Measurements from ENCODE around the gene ZKSCAN3. TPM values are rescaled to one million over a fixed set of nuclear protein-coding genes. Genes with fewer than 3 reads are reported as not detected.

The ZKSCAN3 gene
- total RNA-seq, 2 donors from 2014 or later: 1.3 to 1.6 TPM

- intact Hi-C loops (cut with DNase I): no loop called here
- Histone ChIP-seq H3K27me3 (no peaks in the 10 kb centered on the region), H3K36me3 (replicated peaks in 1 of 2; ENCODE audit: insufficient read depth in 1 of 2, low read depth in 2 of 2) (peaks cover 6 to 12% of the 10 kb centered on the region in 2 donors), H3K4me3 (no peak overlapping the region), H3K27ac (no peak overlapping the region), H3K4me1 (no peaks in the 10 kb centered on the region), H3K9me3 (no peaks in the 10 kb centered on the region)
- ATAC-seq: no peak
- DNase-seq: no peak
- WGBS, 2 donors: 94 to 95% methylated on average over 8 of the region's 8 CpGs
- TF ChIP-seq CTCF (IDR thresholded peaks at IDR 0.05) (no peak), POLR2A (IDR thresholded peaks at IDR 0.05) (no peak)
Observed at GRCh38 chr6:28390688-28391087, 40.9 kb downstream of the ZKSCAN3 start.

GRCh38 chr6:28393912-28394662, 44.3 kb downstream of the ZKSCAN3 start:
- intact Hi-C loops (cut with DNase I): no loop called here
- DNase-seq (no peak), ATAC-seq (no peak)
- H3K27ac ChIP-seq: no peak overlapping the region
- peaks cover 6 to 12% of the 10 kb centered on the region in 2 donors for H3K36me3 ChIP-seq (replicated peaks in 1 of 2; ENCODE audit: insufficient read depth in 1 of 2, low read depth in 2 of 2)
- H3K4me3 ChIP-seq: no peak overlapping the region
- H3K4me1 ChIP-seq: peaks cover 24% of the 10 kb centered on the region
- TF ChIP-seq CTCF (IDR thresholded peaks at IDR 0.05): peak in 2 of 7 experiments; percentile 17 to 24
- no peak for TF ChIP-seq POLR2A (IDR thresholded peaks at IDR 0.05)
- no peaks in the 10 kb centered on the region for H3K27me3 ChIP-seq
- WGBS, 2 donors: 93 to 94% methylated on average over 5 of the region's 5 CpGs
- H3K9me3 ChIP-seq: no peaks in the 10 kb centered on the region

GRCh38 chr6:28395918-28396317, 46.2 kb downstream of the ZKSCAN3 start:
- TF ChIP-seq CTCF (IDR thresholded peaks at IDR 0.05): no peak
- TF ChIP-seq POLR2A (IDR thresholded peaks at IDR 0.05): no peak
- intact Hi-C loops (cut with DNase I): no loop called here
- no peak overlapping the region for H3K4me3 ChIP-seq
- H3K27me3 ChIP-seq: no peaks in the 10 kb centered on the region
- DNase-seq (no peak), ATAC-seq (no peak)
- H3K27ac ChIP-seq: no peak overlapping the region
- peaks cover 24% of the 10 kb centered on the region for H3K4me1 ChIP-seq
- 92 to 93% methylated on average over 4 of the region's 4 CpGs for WGBS, 2 donors
- H3K9me3 ChIP-seq: no peaks in the 10 kb centered on the region
- H3K36me3 ChIP-seq (replicated peaks in 1 of 2; ENCODE audit: insufficient read depth in 1 of 2, low read depth in 2 of 2): peaks cover 0 to 4% of the 10 kb centered on the region in 2 donors

GRCh38 chr6:28399350-28400121, 49.8 kb downstream of the ZKSCAN3 start, which contains the start of gene ZSCAN12:
TSS of gene ZSCAN12 (minus strand) at chr6:28399747. CDS start at chr6:28398405, 1,342 bp downstream.
- Histone ChIP-seq H3K27me3 (no peaks in the 10 kb centered on the region), H3K4me3 (peak within 1 kb of the TSS; percentile 49 to 69), H3K27ac (peak within 1 kb of the TSS in 3 of 4 donors; percentile 35 to 54 (median 45)), H3K4me1 (peaks cover 24% of the 10 kb centered on the region), H3K36me3 (replicated peaks in 1 of 2; ENCODE audit: insufficient read depth in 1 of 2, low read depth in 2 of 2) (no peaks in the 10 kb centered on the region), H3K9me3 (no peaks in the 10 kb centered on the region)
- peak; percentile 76 to 84 (median 82) for DNase-seq
- WGBS, 2 donors: 1% methylated on average over 29 to 49 of the region's 49 CpGs
- TF ChIP-seq POLR2A (IDR thresholded peaks at IDR 0.05) (peak in 2 of 3 donors; percentile 28 to 49), CTCF (IDR thresholded peaks at IDR 0.05) (peak in 5 of 7 experiments; percentile 37 to 66 (median 64))
- peak; percentile 98 for ATAC-seq
- intact Hi-C loops (cut with DNase I): no loop called here

Data from body of pancreas (tissue), 4 donors.